Neural cell (in vitro differentiated cells): ENCODE data around the gene TMEM44.

Experiments used
- EP300 ChIP-seq: fragments of 450-650 bp; conservative IDR thresholded peaks from 2 replicates; pipeline ENCODE4 v1.6.1; 2014; ENCODE audit warnings: antibody characterized with exemption, mild to moderate bottlenecking, moderate library complexity; ENCODE audit not compliant: poor library complexity, severe bottlenecking
- POLR2AphosphoS5 ChIP-seq: IDR thresholded peaks from 2 replicates; pipeline ENCODE4 v1.6.1; 2012
- TF ChIP-seq, protein P1 (sequence below): fragments of 450-650 bp; IDR thresholded peaks from 2 replicates; pipeline ENCODE4 v1.5.1; 2014; ENCODE audit warnings: antibody characterized with exemption, mild to moderate bottlenecking, moderate library complexity; ENCODE audit not compliant: poor library complexity, severe bottlenecking

DNA sequence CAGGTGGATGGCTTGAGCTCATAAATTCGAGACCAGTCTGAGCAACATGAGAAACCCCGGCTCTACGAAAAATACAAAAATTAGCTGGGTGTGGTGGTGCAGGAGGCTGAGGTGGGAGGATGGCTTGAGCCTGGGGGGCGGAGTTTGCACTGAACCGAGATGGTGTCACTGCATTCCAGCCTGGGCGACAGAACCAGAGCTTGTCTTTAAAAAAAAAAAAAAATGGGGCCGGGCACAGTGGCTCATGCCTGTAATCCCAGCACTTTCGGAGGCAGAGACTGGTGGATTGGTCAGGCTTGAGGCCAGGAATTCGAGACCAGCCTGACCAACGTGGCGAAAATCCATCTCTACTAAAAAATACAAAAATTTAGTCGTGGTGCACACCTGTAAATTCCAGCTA lies 64.0 kb downstream of the TMEM44 start:
- TF ChIP-seq POLR2AphosphoS5 (no peak), EP300 (no peak)
- TF ChIP-seq, protein P1, sequence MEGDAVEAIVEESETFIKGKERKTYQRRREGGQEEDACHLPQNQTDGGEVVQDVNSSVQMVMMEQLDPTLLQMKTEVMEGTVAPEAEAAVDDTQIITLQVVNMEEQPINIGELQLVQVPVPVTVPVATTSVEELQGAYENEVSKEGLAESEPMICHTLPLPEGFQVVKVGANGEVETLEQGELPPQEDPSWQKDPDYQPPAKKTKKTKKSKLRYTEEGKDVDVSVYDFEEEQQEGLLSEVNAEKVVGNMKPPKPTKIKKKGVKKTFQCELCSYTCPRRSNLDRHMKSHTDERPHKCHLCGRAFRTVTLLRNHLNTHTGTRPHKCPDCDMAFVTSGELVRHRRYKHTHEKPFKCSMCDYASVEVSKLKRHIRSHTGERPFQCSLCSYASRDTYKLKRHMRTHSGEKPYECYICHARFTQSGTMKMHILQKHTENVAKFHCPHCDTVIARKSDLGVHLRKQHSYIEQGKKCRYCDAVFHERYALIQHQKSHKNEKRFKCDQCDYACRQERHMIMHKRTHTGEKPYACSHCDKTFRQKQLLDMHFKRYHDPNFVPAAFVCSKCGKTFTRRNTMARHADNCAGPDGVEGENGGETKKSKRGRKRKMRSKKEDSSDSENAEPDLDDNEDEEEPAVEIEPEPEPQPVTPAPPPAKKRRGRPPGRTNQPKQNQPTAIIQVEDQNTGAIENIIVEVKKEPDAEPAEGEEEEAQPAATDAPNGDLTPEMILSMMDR = no peak
